Endometrium (tissue), 2 donors: ENCODE measurements around the gene ANKRD53.

Experiments
- FAIRE-seq: peaks from 2 replicates; lab custom pipeline; 2012; peaks lifted over from hg19 to GRCh38; lab: Jason Lieb, UNC
- donor health status: control.
- donor health status: control.

Gene ANKRD53

DNA sequence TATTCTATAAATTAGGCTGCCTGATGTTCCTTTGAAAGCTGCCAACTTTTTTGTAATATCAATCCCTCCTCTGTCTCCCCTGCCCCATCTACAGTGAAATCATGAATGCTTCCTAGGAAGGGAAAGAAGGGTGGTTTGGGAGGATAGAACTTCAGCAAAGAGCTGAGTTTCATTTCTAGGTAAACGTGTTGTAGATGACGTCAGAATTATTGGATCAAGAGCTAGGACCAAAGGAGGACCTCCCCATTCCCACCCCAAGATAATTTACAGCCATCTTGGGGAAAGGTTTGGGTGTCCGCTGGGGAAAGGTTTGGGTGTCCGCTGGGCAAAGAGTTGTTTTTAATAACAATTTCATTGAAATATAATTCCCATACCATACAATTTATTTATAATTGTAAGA lies 11.2 kb upstream of the ANKRD53 start:
- FAIRE-seq = no peak

DNA sequence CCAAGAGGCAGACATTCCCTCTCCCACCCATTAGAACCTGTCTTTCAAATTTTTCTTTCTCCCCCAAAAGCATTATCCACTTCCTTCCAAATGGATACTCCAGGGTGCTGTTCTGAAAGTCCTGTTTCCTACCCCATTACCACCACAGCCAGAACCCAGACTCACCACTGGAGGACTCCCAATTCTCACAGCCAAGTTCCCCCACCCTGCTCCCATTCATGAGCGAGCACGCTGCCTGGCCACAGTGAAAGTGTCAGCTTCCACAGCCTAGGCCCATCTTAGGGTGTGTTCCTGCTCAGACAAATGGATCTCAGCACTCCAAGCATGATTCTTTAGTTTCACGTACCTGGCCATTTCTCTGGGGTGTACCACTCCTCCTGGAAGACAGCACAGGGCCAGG lies 3.8 kb upstream of the ANKRD53 start:
- no peak for FAIRE-seq

DNA sequence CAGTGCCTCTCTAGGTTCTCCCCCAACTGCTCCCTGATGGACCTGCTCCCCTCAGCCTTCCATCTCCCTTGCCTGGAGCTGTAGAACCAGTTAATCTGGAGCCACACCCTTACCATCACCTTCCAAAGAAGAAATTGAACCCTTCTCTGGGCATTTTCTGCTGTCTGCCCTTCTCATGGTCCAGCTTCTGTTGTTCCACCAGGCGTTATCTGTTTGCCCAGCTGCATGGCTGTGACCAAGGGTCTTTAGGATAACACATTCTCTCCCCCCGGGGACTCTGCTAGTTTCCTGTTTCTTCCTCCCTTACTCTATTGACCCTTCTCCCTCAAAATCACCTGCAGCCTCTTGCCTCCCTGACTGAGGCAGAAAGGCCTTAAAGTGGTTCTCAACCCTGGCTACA lies 3.2 kb upstream of the ANKRD53 start:
- FAIRE-seq = no peak

DNA sequence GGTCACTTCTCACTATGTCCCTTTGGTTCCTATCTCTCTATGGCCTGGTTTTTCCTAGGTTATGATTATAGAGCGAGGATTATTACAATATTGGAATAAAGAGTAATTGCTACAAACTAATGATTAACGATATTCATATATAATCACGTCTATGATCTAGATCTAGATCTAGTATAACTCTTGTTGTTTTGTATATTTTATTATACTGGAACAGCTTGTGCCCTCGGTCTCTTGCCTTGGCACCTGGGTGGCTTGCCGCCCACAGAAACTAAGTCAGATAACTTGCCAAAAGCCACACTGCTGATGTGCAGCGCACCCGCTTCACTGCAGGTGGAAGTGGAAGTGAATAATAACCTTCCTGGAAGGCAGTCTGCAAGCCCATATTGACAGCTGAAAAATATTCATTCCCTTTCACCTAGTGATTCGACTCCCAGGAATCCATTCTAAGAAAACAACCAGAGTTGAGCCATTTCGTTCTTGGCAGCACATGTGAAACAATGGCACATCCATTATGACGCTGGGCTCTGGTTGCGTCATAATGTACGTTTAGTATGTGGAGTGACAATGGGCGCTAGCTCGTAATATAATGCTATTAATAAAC lies 725 bp upstream of the ANKRD53 start:
- no peak for FAIRE-seq

DNA sequence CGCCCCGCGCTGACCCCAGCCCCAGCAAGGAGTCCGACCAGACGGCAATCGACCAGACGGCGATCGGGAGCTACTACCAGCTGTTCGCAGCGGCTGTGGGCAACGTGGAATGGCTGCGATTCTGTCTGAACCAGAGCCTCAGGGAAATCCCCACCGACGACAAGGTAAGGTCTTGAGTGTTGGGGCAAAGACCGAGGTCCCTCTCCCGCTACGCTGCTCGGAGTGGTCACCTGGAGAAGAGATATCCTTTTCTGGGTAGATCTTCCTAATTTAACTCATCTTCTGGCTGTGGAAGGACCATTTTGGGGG lies 704 bp downstream of the ANKRD53 start:
- FAIRE-seq = no peak

GRCh38 chr2:70979626-70980025 lies 1.2 kb downstream of the ANKRD53 start:
- no peak for FAIRE-seq

- no peak for FAIRE-seq
These were observed 3.0 kb downstream of the ANKRD53 start for GRCh38 chr2:70981421-70981820.

- FAIRE-seq = no peak
These were observed 3.7 kb downstream of the ANKRD53 start for GRCh38 chr2:70981866-70982810.

- FAIRE-seq = no peak
These were observed 4.5 kb downstream of the ANKRD53 start for GRCh38 chr2:70982971-70983370.

- no peak for FAIRE-seq
These were observed 5.2 kb downstream of the ANKRD53 start for GRCh38 chr2:70983506-70984227.

- FAIRE-seq = no peak
These were observed 5.8 kb downstream of the ANKRD53 start for GRCh38 chr2:70984228-70984575.

- no peak for FAIRE-seq
These were observed 6.3 kb downstream of the ANKRD53 start for GRCh38 chr2:70984576-70985282.

GRCh38 chr2:70985283-70985688 lies 6.9 kb downstream of the ANKRD53 start:
- FAIRE-seq = no peak

GRCh38 chr2:70985956-70986355 lies 7.5 kb downstream of the ANKRD53 start:
- FAIRE-seq = no peak

DNA sequence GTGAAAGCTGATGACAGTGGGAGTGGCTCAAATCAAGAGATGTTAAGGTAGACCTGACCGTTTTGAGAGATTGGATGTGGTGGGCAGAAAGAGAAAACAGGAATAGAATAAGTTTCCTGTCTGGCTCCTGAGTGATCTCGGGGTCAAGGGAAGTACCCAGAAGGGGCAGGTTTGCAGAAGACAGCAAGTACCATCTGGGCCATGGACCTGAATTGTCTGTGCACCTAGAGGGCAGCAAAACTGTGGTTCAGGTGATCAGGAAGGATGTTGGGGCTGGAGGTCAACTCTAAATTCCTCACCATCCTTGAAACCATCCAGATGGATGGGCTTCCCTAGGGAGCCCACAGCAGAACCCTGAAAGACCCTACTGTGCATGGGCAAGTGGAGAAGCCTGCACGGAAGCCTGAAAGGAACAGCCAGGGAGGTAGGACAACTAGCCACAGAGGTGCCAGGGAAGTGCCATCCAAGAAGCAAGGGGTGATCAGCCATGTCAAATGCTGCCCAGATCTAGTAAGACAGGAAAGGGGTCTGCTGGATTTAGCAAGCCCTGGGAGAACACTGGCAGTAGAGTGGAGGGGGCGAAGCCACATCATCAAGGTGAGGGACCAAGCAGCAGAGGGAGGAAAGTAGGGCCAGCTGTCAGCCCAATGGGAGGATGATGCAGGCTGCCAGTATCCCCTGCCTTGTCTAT lies 8.2 kb downstream of the ANKRD53 start:
- no peak for FAIRE-seq

- FAIRE-seq = no peak
These were observed 9.0 kb downstream of the ANKRD53 start for GRCh38 chr2:70987386-70987785.

DNA sequence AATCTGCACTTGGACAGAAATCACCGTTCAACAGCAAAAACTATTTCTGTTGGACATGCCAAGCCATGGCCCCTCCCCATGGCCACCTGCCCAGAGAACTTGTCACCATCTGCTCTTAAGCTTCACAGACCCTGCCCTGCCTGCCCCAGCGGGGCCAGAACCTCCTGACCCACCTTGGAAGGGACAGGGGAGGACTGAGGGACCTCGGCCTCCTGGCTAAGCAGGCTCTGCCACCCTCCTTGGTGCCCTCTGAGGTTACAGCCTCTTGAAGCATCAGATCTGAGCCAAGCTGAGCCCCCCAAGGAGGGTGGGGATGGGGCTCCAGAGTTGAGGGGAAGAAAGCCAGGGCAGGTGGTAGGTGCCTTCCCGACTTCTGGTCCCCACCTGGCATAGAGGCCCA lies 9.7 kb downstream of the ANKRD53 start:
- no peak for FAIRE-seq

DNA sequence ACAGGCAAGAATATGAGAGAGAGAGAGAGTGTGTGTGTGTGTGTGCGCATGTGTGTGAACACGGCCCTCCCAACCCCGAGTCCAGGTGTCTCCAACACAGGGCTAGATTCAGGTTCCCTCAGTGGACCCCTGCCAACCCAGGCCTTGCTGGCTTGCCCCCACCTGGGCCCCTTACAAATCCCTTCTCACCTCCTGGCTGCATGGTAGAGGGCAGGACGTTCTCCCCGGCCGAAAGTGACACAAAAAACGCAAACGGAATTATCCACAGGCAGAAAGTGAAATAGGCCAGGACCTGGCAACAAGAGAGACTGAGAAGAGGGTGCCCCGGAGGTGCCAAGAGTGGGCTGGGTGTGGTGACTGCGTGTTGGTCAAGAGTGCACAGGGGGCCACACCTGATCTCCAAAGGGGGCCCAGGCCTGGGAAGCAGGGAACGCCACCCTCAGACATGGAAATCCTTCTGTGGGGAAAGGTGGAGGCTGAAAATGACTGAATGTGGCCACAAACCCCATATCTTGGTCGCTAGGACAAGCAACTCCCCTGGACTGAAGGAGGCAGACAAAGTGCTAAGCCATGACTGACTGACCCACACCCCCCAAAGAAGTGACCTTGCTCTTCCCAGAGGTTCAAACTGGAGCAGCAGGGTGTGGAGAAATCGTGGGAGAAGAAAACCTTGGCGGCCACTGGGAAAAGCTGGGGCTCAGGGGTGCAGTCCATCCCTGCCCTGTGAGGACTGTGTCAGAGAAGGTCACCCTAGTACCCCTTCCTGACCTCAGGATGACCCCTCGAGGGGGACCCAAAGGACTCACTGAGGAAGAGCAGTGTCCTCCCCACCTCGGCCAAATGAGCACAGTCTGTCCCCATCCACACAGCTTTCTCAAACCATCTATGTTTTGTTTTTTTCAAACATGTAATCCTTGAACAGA lies 10.6 kb downstream of the ANKRD53 start:
- FAIRE-seq = no peak

DNA sequence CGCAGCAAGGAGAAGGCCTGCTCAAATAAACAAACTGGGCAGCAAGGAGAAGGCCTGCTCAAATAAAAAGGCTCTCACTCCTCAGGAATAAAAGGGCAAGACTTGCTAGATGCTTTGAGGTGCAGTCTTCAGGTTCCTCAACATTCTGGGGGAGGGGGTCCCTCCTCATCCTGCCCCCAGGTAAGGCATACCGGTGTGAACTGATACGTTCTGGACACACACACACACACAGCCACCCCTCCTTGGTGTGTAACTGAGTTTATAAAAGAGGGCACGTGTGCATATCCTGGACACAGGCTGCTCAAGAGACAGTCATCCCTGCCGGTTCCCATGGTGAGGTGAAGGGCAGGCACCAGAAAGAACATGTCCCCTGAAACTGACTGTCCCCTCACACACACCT lies 11.8 kb downstream of the ANKRD53 start:
- FAIRE-seq = no peak

GRCh38 chr2:70991142-70991541 lies 12.7 kb downstream of the ANKRD53 start:
- FAIRE-seq = no peak

- no peak for FAIRE-seq
These were observed 13.3 kb downstream of the ANKRD53 start for GRCh38 chr2:70991742-70992141.
